NCI-H1092 treated with DMSO at 0.1 percent for 48 hours (cell line): ENCODE data around the gene PPM1L.

ENCODE experiments used
- DNase-seq: peaks from one replicate; lab custom pipeline; 2025; lab: John Stamatoyannopoulos, UW

The PPM1L gene

DNA sequence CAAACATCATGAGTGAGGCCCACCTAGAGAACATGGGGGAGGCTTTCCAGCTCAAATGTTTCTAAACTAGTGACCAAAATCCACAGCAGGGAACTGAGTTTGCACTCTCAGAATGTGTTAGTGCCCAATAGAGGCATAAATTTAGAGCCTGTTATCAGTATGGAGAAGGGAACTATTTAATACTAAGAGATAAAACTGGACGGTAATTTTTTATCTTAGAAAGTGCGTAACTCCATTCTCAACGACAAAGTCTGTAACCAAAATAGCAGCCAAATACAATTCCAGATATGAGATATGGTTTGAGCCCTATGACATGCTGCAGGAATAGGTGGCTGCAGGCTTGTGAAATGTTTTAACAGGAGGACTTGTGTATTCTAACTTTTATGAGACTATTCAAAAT lies 345.6 kb downstream of the PPM1L start:
- no peak for DNase-seq

DNA sequence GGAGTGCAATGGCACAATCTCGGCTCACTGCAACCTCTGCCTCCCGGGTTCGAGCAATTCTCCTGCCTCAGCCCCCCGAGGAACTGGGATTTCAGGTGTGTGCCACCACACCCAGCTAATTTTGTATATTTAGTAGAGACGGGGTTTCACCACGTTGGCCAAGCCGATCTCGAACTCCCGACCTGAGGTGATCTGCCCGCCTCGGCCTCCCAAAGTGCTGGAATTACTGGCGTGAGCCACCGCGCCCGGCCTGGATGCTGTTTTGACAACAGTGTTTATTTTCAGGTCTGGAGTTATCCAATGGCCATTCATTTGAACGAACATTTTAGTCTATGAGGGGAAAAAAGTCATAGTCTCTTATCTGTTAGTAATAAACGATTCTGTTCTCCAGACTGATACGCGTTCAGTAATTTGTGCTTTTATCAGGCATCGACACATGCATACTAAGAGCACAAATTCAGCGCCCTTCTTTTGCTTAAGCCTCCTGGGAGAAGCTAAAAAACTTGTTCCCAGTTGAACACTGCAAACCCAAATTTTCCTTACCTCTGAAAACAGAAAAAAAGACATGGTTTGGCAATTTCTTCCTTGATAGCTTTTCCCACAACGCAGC lies 347.9 kb downstream of the PPM1L start:
- no peak for DNase-seq

DNA sequence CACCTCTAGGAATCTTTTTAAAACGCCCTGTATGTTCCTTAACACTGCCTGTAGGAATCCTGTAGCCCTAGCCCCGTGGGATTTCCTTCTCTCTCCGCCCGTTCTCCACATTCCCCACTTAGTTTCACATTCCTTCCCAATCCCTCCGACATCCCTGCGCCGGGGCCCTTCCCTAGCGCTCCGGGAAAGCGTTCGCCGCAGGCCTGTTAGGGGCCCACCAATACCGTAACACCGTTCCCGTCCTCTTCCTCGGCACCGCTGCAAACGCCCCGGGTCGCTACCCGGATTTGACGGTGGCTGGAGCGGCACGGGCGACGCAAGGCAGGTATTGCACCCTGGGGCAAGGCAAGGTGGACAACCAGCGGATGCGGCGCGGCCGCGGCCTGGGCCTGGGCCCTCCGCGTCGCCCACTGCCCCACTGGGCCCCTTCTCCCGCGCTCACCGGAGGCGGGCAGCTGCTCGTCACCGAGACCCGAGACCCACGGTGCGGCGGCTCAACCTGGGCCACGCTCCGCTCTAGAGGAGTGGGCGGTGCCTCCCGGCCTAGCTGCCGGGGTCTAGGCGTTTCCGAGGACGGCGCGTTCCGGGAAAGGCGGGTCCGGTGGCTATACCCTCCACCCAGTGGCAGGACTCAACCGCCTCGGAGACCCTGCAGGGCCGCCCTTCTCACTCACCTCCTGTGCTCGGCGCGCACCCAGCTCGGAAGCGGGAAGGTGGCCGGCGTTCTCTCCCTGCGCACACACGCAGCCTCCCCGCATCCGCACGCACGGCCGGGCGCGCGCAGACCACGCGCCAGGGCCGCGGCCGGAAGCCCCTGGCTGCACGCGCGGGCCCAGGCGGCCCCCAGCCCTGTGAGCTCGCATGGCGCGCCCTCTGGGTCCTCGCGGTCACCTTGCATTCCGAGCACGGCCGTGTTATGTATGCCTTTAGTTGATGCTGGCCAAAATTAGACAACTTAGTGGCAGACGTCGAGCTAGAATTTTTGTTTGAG lies 348.8 kb downstream of the PPM1L start, which contains the start of gene B3GALNT1:
Gene B3GALNT1 (minus strand): TSS at position 789 of the 991 bp plus-strand sequence. CDS start 18,595 bp downstream, outside the sequence.
- peak; percentile 61 for DNase-seq

DNA sequence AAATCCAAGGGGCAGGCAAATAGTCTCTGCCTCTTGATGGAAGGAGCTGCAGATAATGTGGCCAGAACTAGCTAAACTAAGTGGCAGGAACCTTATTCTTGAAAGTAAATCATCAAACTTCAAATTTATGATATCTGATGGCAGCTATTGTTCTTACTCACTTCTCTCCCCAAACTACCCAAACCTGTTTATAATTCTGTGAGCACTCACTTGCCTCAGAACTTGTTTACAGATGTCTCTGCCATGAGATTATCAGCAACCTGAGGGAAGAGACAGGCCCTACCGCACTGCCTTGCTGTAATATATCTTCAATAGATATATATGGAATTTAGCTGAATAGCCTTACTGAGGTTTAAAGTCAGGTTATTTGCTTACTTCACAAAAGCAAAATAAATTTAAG lies 351.3 kb downstream of the PPM1L start:
- DNase-seq = no peak

DNA sequence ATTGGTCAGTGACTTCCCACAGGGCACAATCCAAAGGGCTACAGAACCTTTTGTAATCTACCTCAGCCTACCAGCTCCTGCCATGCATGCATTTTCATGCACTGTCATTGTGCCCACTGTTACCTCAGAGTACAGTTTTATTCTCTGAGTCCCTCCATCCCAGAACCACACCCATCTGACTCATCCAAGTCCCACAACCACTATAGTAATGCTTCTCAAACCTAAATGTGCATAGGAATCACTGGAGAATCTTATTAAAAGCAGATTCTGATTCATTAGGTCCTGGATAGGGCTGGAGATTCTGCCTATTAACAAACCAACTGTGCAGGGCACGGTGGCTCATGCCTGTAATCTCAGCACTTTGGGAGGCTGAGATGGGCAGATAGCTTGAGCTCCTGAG lies 352.8 kb downstream of the PPM1L start:
- DNase-seq = no peak

GRCh38 chr3:161117646-161118045 lies 361.6 kb downstream of the PPM1L start:
- no peak for DNase-seq

DNA sequence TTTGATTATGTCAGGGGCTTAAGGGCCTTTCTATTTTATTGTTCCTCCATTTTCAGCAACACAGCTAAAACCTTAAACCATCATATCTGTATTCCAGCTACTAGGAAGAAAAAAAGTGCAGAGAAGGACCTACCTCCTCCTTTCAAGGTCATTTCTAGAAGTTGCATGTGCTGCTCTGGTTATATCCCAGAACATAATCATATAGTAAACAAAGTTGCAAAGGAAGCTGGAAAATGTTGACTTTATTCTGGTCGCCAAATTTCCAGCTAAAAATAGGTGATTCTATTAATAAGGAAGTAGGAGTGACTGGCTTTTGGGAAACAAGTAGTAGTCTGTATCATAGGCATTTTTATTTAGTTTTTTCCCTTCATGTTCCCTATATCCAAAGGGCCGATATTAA lies 370.5 kb downstream of the PPM1L start:
- no peak for DNase-seq
